T1000 (cell line): Measurements from ENCODE around the gene PAN3.
"Not testable (repeated sequence)": the region's sequence is repeated elsewhere in the genome, so short reads cannot be mapped to it uniquely, and the experiment has no call there.

ENCODE experiments used
- DNase-seq: peaks from one replicate; lab custom pipeline; 2025; ENCODE audit warnings: mixed read lengths; lab: John Stamatoyannopoulos, UW

PAN3 gene, protein sequence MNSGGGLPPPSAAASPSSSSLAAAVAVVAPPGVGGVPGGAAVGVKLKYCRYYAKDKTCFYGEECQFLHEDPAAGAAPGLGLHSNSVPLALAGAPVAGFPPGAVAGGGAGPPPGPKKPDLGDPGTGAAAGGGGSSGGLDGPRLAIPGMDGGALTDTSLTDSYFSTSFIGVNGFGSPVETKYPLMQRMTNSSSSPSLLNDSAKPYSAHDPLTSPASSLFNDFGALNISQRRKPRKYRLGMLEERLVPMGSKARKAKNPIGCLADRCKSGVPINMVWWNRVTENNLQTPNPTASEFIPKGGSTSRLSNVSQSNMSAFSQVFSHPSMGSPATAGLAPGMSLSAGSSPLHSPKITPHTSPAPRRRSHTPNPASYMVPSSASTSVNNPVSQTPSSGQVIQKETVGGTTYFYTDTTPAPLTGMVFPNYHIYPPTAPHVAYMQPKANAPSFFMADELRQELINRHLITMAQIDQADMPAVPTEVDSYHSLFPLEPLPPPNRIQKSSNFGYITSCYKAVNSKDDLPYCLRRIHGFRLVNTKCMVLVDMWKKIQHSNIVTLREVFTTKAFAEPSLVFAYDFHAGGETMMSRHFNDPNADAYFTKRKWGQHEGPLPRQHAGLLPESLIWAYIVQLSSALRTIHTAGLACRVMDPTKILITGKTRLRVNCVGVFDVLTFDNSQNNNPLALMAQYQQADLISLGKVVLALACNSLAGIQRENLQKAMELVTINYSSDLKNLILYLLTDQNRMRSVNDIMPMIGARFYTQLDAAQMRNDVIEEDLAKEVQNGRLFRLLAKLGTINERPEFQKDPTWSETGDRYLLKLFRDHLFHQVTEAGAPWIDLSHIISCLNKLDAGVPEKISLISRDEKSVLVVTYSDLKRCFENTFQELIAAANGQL

DNA sequence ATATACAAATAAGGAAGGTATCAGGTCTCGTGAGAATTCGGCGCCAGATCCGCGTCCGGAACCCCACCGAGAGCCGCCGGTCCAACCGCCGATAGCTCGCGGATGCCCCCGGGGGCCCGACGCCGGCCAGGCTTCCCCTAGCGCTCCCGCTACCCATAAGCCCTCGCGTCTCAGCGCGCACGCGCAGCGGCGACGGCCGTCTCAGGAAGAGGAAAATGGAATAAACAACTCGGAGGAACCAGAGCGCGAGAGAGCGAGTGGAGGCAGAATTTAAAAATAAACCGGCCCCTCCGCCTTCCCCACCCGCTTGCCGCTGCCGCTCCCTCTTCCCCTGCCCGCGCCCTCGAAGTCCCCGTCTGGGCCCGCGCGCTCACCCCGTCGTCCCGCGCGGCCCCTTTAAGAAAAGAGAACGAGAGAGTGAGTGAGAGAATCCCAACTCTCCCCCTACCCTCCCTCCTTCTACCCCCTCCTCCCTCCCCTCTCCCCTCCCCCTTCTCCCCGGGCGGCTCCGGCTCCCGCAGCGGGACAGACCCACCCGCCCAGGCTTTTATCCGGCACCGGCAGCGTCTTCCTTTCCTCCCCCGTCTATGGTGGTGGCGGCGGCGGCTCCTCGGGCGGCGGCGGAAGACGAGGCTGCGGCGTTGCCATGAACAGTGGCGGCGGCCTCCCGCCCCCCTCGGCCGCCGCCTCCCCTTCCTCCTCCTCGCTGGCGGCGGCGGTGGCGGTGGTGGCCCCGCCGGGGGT lies at the start of gene PAN3:
Gene PAN3 (plus strand): TSS at position 534 of the 744 bp plus-strand sequence. CDS start 113 bp downstream, at position 647.
- DNase-seq, result peak; percentile 75

DNA sequence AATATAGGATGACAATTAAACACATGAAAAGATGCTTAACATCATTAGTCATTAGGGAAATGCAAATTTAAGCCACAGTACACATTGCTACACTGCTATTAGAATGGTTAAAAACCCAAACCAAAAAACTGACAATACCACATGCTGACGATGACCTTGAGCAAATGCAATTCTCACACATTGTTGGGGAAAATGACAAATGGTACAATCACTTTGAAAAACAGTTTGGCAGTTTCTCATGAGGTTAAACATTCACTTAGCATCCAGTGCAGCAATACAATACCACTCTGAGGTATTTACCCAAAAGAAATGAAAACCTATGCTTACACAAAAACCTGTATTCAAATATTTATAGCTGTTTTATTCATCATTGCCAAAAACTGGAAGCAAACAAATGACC lies 49.3 kb upstream of the PAN3 start:
- DNase-seq, result no peak

DNA sequence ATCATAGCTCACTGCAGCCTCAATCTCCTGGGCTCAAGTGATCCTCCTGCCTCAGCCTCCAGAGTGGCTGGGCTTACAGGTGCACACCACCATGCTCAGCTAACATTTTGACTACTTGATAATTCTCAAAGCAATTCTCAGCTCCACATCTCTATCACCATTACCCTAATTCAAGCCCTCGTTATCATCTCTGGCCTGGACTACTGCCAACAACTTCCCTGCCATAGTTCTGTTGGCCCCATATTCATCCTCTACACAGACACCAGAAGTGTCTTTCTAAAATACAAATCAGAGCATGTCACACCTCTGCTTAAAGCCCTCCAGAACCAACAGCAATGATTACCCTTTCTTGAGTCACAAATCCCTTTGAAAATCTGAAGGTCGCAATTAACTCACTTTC lies 45.9 kb upstream of the PAN3 start:
- DNase-seq, result no peak

DNA sequence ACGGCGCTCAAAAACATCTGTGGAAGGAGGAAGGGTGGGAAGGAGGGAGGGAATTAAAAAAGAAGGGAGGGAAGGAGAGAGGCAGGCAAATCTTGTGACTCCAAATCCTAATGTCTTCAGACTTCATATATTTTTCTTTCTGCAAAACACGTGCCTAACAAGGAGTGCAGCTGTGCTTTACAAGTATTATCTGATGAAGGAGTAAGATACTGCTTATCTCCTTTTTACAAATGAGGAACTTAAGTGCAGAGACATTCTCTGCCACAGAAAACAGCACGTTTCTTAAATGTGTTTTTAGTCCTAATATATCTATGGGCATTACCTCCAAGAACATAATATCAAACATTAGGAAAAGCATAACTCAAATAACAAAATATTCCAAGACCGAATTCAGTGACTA lies 44.5 kb upstream of the PAN3 start:
- DNase-seq, result no peak

DNA sequence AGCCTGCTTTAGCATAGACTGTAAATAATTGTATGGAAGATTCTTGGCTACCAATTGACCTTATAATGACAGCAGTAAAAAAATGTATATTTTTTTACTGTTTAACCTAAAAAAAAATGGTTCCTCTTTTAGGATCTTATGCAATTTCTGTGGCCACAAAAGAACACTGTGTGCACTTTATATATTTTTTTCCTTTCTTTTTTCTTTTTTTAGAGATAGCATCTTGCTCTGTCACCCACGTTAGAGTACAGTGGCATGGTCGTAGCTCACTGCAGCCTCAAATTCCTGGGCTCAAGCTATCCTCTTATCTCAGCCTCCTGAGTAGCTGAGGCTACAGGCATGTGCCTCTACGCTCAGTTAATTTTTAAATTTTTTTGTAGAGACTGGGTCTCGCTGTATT lies 44.0 kb upstream of the PAN3 start:
- DNase-seq, result no peak

DNA sequence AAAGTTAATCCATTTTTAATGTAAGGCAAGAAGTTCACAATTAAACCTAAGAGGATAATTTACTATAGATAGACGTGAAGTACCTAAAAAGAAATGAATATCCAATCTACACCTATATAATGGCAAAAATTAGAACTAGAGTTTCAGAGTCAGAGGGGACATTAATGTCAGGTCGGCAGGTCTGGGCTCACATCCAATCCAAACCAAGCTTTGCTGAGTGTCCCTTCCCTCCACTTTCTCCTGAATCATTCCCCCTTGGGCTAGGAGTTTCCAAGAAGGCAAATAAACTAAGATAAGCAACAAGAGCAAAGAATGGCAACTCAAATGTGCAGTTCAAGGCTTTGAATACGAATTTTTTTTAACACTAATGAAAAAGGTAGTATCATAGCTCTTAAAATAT lies 40.8 kb upstream of the PAN3 start:
- no peak for DNase-seq

DNA sequence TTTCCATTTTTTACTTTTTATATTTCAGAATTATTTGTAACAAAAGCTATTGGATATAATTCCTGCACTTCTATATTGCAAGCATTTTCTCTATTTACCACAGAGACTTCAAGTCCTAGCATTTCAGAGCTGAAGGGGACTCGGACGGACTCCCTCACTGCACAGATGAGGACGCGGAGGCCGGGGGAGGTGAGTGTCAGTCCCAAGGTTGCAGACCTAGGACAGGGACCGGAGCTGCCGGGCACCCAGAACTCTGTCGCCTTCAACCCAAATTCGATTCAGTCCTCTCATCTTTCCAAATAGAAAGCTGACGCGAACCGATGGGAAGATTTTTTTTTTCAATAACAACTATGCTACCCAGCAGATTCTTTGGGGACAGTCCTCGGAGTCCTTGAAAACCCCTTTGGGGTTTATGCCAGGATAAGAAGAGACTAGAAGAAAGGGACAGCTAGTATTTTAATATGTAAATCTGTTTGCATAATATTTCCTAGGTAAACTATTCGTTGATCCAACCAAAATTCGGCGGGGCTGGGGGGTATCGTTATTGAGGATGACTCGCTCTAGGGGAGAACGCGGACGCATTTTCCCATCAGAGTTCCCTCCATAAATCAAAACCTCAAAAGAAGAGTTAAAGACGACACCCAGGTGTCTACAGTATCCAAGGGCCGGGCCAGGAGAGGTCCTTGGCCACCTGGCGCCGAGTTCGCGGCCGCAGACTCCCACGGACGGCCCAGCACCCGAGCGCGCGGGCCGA lies 38.8 kb upstream of the PAN3 start:
- no peak for DNase-seq

DNA sequence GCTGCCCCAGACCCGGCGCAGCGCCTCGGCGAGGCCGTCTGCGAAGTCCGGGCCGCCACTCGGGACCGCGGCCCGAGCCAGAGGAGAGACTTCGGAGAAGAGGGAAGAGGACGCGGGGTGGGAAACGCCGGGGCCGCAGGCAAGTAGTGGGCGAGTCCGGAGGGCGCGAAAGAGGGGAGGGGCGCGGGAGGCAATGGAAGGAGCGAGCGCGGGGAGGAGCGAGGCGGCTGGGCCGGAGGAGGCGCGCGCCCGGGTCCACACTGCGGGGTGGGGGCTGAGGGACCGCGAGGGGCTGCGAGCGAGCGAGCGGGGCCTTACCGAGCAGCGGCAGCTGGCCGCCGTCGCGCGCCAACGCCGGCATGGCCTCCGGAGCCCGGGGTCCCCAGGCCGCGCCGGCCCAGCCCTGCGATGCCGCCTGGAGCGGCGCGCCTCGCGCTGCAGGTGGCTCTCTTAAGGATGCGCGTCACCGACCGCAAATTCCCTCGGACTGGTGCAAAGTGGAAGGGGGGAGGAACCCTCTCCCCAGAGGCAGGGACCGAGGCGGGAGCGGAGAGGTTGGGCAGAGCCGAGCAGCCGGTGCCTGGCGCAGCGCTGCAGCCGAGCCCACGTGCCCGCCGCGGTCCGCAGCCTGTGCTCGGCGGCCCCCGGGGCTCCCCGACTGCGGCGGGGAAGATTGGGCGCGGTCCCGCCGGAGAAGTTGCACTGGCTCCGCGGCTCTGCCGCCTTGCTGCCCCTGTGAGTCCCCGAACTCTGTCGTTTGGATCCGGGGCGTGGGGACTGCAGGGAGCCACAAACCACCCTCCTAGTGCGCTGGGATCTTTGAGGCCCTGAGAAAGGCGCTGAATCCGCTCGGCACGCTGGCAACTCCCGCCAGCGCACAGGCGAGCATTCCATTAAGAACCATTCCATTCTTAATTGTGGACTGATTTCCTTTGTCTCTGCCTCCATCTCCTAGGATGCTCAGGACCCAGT lies 37.9 kb upstream of the PAN3 start, which contains the start of gene FLT3:
Gene FLT3 (minus strand): TSS at position 427 of the 972 bp plus-strand sequence. CDS start 66 bp downstream, at position 361.
- no peak for DNase-seq

DNA sequence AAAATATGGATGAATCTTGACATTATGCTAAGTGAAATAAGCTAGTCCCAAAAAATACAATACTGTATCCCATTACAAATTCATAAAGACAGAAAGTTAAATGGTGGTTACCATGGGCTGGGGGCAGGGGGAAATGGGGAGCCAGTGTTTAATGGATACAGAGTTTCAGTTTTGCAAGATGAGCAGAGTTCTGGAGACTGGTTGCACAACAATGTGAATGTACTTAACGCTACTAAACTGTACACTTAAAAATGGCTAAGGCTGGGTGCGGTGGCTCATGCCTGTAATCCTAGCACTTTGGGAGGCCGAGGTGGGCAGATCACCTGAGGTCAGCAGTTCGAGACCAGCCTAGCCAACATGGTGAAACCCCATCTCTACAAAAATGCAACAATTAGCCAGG lies 36.5 kb upstream of the PAN3 start:
- DNase-seq, result not testable (repeated sequence)

DNA sequence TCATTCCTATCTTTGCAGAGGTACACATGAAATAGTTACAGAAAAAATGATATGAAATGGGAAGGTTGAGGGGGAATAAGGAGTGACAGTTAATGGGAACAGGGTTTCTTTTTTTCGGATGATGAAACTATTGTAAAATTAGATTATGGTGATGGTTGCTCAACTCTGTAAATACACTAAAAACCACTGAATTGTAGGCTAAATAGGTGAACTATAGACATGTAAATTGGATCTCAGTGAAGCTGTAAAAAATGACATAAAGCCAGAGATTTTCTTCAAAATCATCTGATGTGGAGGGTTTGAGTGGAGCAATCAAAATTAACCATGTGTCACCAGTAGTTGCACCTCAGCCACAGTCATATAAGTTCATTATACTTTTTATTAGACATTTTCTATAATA lies 31.4 kb upstream of the PAN3 start:
- DNase-seq, result no peak

DNA sequence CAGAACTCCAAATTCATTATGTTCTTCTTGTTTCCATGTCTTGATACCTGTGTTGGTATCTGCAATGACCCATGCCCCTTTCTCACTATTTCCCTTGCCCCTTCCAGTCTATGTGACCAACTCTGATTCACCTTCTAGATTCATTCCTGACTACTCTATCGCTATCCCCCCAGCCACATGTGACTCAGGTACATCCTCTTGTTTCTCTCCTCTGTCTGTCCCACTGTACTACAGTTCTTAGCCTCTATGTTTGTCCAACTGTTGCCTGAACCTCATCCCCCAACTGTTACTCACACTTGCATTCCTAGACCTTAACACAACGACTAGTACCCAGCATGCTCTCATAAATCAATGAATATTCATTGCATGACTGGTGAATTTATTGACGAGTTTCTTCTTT lies 27.9 kb upstream of the PAN3 start:
- no peak for DNase-seq

DNA sequence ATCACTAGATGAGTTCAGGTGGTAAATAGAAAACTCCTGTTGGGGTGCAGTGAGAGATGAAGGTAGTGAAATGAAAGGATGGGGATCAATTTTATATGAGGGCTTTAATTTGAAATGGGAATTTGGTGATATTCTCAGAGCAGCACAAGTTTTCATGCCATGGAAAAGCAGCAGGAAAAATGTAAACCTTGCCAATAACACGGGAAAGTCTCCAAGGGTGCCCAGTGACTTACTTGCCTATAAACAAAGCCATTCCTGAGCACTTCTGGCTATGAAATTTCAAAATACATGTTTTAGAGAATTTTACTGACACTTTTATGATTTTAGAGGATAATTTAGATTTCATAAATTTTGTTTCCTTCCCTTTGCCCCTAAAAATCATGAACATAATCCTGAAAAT lies 21.6 kb upstream of the PAN3 start:
- DNase-seq, result no peak

DNA sequence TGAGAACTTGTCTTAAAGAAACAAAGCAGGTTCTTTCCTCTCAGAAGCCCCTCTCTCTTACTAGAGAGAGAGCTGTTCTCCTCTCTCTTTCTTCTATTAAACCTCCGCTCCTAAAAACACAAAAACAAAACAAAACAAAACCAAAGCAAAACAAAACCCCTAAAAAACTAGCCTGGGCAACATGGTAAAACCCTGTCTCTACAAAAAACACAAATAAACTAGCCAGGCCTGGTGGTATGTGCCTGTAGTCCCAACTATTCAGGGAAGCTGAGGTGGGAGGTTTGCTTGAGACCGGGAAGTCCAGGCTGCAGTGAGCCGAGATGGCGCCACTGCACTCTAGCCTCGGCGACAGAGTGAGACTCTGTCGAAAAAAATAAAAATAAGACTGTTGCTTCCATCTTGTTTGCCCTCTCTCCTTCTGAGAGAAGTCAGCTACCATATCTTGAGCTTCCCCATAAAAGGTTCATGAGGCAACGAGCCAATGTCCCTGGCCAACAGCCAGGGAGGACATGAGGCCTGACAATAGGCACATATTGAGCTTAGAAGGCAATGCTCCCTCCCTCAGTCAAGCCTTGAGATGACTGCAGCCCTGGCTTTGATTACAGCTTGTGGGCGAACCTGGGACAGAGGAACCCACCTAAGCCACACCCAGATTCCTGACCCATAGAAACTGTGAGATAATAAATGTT lies 20.5 kb upstream of the PAN3 start:
- DNase-seq, result no peak

DNA sequence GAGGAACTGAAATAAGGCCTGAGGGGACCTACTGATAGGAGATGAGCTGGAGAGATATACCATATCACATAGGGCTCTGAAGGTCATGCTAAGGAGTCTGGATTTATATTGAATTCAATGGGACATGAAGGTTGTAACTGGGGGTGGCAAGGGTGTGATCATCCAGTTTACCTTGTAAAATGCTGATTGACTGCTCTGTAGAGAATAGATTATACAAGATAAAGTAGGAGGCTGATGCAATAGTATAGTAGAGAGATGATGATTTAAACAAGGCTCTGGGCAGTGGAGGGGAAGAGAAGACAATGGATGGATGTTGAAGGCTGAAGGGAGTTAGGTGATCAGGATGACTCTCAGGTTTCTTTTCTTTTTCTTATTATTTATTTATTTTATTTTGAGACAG lies 18.0 kb upstream of the PAN3 start:
- no peak for DNase-seq

DNA sequence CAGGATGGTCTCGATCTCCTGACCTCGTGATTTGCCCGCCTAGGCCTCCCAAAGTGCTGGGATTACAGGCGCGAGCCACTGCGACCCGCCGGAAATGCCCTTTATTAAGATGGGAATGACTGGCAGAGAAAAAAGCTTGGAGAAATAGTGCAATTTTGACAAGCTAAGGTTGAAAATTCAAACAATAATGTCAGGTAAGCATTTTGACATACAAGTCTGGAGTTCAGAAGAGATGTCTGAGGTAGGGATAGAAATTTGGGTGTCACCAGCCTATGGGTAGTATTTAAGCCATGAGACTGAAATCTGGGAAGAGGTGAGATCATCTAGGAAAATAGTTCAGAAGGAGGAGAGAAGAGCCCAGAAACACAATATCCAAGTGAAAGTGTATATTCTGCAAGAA lies 17.1 kb upstream of the PAN3 start:
- no peak for DNase-seq

DNA sequence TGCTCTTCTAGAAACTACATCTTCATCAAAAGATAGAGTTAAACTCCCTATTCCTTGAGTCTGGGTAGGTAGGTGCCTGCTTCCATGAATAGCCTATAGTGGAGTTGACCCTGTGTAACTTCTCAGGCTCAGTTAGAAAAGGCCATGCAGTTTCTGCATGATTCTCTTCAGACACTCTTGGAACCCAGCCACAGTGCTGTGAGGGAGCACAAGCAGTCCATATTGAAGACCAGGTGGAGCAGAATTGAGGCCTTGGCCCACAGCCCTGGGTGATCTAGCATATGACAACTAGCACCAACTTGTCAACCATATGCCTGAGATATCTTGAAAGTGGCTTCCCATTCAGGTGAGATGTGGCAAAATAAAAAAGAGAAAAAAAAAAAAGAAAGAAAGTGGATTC lies 10.3 kb upstream of the PAN3 start:
- DNase-seq, result no peak

DNA sequence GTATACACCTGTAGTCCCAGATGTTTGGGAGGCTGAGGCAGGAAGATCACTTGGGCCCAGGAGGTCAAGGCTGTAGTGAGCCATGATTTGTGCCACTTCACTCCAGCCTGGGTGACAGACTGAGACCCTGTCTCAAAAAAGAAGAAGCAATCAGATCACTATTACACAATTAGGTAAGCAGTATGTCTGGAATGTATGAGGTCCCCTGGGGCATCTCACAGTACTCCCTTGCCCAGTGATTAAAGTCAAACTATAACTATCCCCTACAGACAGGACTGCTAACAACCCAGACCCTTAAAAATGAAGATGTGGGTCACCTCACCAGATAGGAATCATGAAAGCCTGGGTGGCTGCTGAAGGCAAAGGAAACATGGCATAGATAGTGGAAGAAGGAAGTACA lies 9.4 kb upstream of the PAN3 start:
- no peak for DNase-seq

DNA sequence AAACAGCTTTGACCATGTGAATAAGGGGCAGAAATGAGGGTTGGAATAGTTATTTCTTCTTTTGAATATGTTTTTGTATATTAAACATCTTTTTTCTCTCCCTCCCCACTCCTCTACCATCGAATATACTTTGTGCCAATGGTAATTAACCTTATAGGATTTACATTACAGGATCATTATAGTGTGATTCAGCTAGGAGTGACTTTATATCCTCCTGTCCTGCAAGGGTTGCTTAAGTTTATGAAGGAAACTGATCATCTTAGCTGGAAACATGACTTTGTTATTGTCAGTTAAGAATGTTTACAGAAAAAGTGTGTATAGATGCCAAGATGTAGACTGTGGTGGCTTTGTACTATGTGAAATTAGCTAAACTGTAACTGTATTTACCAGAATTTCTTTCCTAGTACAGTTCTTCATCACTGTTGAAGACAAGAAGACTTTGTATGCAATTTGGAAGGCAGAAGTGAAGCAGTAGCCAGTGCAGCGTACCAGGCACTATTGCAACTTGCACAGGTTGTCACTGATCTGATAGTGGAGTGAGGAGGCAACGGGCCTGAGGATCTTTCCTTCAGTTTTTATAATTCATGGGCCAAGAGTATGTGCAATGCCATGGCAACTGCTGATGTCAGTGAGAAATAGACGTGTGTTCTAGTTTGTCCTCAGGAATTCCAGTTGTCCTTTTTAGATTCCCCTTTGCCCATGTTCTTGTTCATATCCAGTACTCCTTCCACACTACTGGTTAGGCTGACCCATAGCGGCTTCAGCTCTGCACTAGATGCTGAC lies 8.2 kb upstream of the PAN3 start:
- DNase-seq, result no peak

DNA sequence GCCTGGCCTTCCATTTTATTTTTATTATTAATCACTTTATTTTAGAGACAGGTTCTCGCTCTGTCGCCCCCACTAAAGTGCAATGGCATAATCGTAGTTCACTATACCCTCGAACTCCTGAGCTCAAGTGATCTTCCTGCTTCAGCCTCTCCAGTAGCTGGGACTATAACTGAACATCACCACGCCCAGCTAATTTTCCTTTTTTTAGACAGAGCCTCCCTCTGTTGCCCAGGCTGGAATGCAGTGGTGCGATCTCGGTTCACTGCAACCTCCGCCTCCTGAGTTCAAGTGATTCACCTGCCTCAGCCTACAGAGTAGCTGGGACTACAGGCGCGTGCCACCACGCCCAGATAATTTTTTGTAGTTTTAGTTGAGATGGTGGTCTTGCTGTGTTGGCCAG lies 6.7 kb upstream of the PAN3 start:
- no peak for DNase-seq
